Measurements from ENCODE around the gene MAP3K13.
"Not testable (repeated sequence)": the region's sequence is repeated elsewhere in the genome, so short reads cannot be mapped to it uniquely, and the experiment has no call there.

MAP3K13 gene

GRCh38 chr3:185416513-185416912, 53.6 kb downstream of the MAP3K13 start:
- TF ChIP-seq CTCF (IDR thresholded peaks at IDR 0.05; ENCODE audit: low read depth, low read length) = no peak
- H3K27ac ChIP-seq = no peak overlapping the region
- no peaks in the 10 kb centered on the region for H3K9me3 ChIP-seq (ENCODE audit: severe bottlenecking)
- no peak for DNase-seq
- H3K27me3 ChIP-seq (ENCODE audit: insufficient read depth, low read depth, severe bottlenecking) = no peaks in the 10 kb centered on the region
- H3K4me3 ChIP-seq (ENCODE audit: low read depth, low read length) = no peak overlapping the region
- H3K36me3 ChIP-seq = no peaks in the 10 kb centered on the region

GRCh38 chr3:185418561-185418977, 55.6 kb downstream of the MAP3K13 start:
- not testable (repeated sequence) for H3K9me3 ChIP-seq (ENCODE audit: severe bottlenecking); DNase-seq; H3K4me3 ChIP-seq (ENCODE audit: low read depth, low read length); H3K27me3 ChIP-seq (ENCODE audit: insufficient read depth, low read depth, severe bottlenecking); H3K27ac ChIP-seq; H3K36me3 ChIP-seq

GRCh38 chr3:185420762-185421161, 57.8 kb downstream of the MAP3K13 start:
- DNase-seq = no peak
- Histone ChIP-seq H3K9me3 (ENCODE audit: severe bottlenecking) (no peaks in the 10 kb centered on the region), H3K27me3 (ENCODE audit: insufficient read depth, low read depth, severe bottlenecking) (no peaks in the 10 kb centered on the region), H3K36me3 (no peaks in the 10 kb centered on the region), H3K27ac (no peak overlapping the region), H3K4me3 (ENCODE audit: low read depth, low read length) (no peak overlapping the region)
- no peak for TF ChIP-seq CTCF (IDR thresholded peaks at IDR 0.05; ENCODE audit: low read depth, low read length)

- Histone ChIP-seq H3K4me3 (ENCODE audit: low read depth, low read length) (no peak overlapping the region), H3K27me3 (ENCODE audit: insufficient read depth, low read depth, severe bottlenecking) (no peaks in the 10 kb centered on the region), H3K9me3 (ENCODE audit: severe bottlenecking) (no peaks in the 10 kb centered on the region), H3K36me3 (no peaks in the 10 kb centered on the region), H3K27ac (no peak overlapping the region)
- DNase-seq = no peak
- no peak for TF ChIP-seq CTCF (IDR thresholded peaks at IDR 0.05; ENCODE audit: low read depth, low read length)
These were observed 58.8 kb downstream of the MAP3K13 start for GRCh38 chr3:185421577-185422232.

GRCh38 chr3:185422677-185423076, 59.7 kb downstream of the MAP3K13 start:
- DNase-seq = no peak
- Histone ChIP-seq H3K36me3 (no peaks in the 10 kb centered on the region), H3K27me3 (ENCODE audit: insufficient read depth, low read depth, severe bottlenecking) (no peaks in the 10 kb centered on the region), H3K9me3 (ENCODE audit: severe bottlenecking) (no peaks in the 10 kb centered on the region), H3K4me3 (ENCODE audit: low read depth, low read length) (no peak overlapping the region), H3K27ac (no peak overlapping the region)
- no peak for TF ChIP-seq CTCF (IDR thresholded peaks at IDR 0.05; ENCODE audit: low read depth, low read length)

- Histone ChIP-seq H3K27me3 (ENCODE audit: insufficient read depth, low read depth, severe bottlenecking) (no peaks in the 10 kb centered on the region), H3K4me3 (ENCODE audit: low read depth, low read length) (no peak overlapping the region), H3K36me3 (no peaks in the 10 kb centered on the region), H3K27ac (no peak overlapping the region), H3K9me3 (ENCODE audit: severe bottlenecking) (no peaks in the 10 kb centered on the region)
- no peak for DNase-seq
- no peak for TF ChIP-seq CTCF (IDR thresholded peaks at IDR 0.05; ENCODE audit: low read depth, low read length)
These were observed 60.2 kb downstream of the MAP3K13 start for GRCh38 chr3:185423178-185423577.
